ENCODE results near the gene SRC.

Gene SRC

GRCh38 chr20:37345339-37346235 lies at the start of gene SRC:
SRC (plus strand) TSS chr20:37346140; CDS start chr20:37384154, 38,014 bp downstream.
- H3K4me3 ChIP-seq (ENCODE audit: control insufficient read depth, low read depth, low read length), result peak within 1 kb of the TSS; percentile 55
- DNase-seq (ENCODE audit: low read depth), result peak; percentile 54
- TF ChIP-seq, protein P1, sequence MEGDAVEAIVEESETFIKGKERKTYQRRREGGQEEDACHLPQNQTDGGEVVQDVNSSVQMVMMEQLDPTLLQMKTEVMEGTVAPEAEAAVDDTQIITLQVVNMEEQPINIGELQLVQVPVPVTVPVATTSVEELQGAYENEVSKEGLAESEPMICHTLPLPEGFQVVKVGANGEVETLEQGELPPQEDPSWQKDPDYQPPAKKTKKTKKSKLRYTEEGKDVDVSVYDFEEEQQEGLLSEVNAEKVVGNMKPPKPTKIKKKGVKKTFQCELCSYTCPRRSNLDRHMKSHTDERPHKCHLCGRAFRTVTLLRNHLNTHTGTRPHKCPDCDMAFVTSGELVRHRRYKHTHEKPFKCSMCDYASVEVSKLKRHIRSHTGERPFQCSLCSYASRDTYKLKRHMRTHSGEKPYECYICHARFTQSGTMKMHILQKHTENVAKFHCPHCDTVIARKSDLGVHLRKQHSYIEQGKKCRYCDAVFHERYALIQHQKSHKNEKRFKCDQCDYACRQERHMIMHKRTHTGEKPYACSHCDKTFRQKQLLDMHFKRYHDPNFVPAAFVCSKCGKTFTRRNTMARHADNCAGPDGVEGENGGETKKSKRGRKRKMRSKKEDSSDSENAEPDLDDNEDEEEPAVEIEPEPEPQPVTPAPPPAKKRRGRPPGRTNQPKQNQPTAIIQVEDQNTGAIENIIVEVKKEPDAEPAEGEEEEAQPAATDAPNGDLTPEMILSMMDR (conservative IDR thresholded peaks at IDR 0.05; ENCODE audit: control insufficient read depth, insufficient read depth, low read depth, low read length), result no peak

- no peak for DNase-seq (ENCODE audit: low read depth)
- TF ChIP-seq, protein P1 (conservative IDR thresholded peaks at IDR 0.05; ENCODE audit: control insufficient read depth, insufficient read depth, low read depth, low read length), result no peak
Measured at GRCh38 chr20:37296371-37296770, 49.6 kb upstream of the SRC start.

GRCh38 chr20:37297066-37297736 lies 48.7 kb upstream of the SRC start:
- TF ChIP-seq, protein P1 (conservative IDR thresholded peaks at IDR 0.05; ENCODE audit: control insufficient read depth, insufficient read depth, low read depth, low read length), result no peak
- no peak overlapping the region for H3K4me3 ChIP-seq (ENCODE audit: control insufficient read depth, low read depth, low read length)
- DNase-seq (ENCODE audit: low read depth), result peak; percentile 88

More at GRCh38 chr20:37296371-37296770, 49.6 kb upstream of the SRC start:
- no peak overlapping the region for H3K4me3 ChIP-seq (ENCODE audit: control insufficient read depth, low read depth, low read length)

GRCh38 chr20:37298190-37298939 lies 47.6 kb upstream of the SRC start:
- TF ChIP-seq, protein P1 (conservative IDR thresholded peaks at IDR 0.05; ENCODE audit: control insufficient read depth, insufficient read depth, low read depth, low read length), result no peak
- peak; percentile 83 for DNase-seq (ENCODE audit: low read depth)
- H3K4me3 ChIP-seq (ENCODE audit: control insufficient read depth, low read depth, low read length), result no peak overlapping the region

- no peak overlapping the region for H3K4me3 ChIP-seq (ENCODE audit: control insufficient read depth, low read depth, low read length)
- peak; percentile 41 for DNase-seq (ENCODE audit: low read depth)
Measured at GRCh38 chr20:37299718-37300528, 46.0 kb upstream of the SRC start.

More at GRCh38 chr20:37299718-37300528, 46.0 kb upstream of the SRC start:
- TF ChIP-seq, protein P1 (conservative IDR thresholded peaks at IDR 0.05; ENCODE audit: control insufficient read depth, insufficient read depth, low read depth, low read length), result no peak
